Esophagus squamous epithelium (tissue), 4 donors: ENCODE data around the gene DENR.

ENCODE experiments used
- CTCF ChIP-seq, 6 experiments: fragments of 450-650 bp in 4 of 6; fragments of 200-600 bp in 2 of 6; sonication (generic) in 2 of 6; IDR thresholded peaks; one replicate each; pipeline ENCODE4 v1.5.1; 2016 to 2019; ENCODE audit warnings: antibody characterized with exemption in 6 of 6, mild to moderate bottlenecking in 4 of 6, moderate library complexity in 4 of 6
- POLR2A ChIP-seq, 4 donors: fragments of 450-650 bp; IDR thresholded peaks; one replicate each; pipeline ENCODE4 v1.6.1; 2017; ENCODE audit warnings: antibody characterized with exemption in 4 of 4, mild to moderate bottlenecking in 4 of 4, moderate library complexity in 3 of 4

DNA sequence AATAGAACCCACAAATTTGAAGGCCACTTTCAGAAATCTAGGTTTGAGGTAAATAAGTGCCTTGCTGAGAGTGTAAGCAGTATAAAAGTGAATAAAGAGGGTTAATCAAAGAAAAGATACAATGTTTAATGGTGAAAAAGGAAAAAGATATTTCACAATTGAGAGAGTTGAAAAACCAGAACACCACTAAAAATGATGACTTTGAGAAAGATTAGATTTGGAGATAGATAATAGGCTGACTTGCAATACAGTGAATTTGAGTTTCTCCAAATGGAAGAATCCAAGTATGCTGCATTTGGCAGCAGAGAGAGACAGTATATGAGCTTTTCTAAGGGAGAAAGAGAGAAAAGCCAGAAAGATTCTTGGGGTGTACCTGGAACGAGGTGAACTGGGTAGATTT, 2.2 kb downstream of the DENR start:
- TF ChIP-seq CTCF (IDR thresholded peaks at IDR 0.05) (no peak), POLR2A (IDR thresholded peaks at IDR 0.05) (no peak)
